Measurements from ENCODE around the gene B3GAT2. TPM values are rescaled to one million over a fixed set of nuclear protein-coding genes. Genes with fewer than 3 reads are reported as not detected.

Gene B3GAT2
- polyA plus RNA-seq, 1 of the 3 experiments (the other 2 are of a cell fraction): under 0.01 TPM

- Histone ChIP-seq H3K9me3 (no peaks in the 10 kb centered on the region), H4K20me1 (ENCODE audit: insufficient read depth) (no peaks in the 10 kb centered on the region), H3K4me1 (ENCODE audit: control insufficient read depth in 1 of 2, insufficient read depth in 2 of 2, low read depth in 1 of 2, low read length in 1 of 2) (peaks cover 0 to 4% of the 10 kb centered on the region in 2 experiments; a peak in 2 of 4 replicates), H3K4me2 (no peak overlapping the region), H3K27me3 (ENCODE audit: insufficient read depth) (no peaks in the 10 kb centered on the region), H2AFZ (ENCODE audit: low read depth) (no peak overlapping the region), H3K79me2 (ENCODE audit: insufficient read depth) (no peaks in the 10 kb centered on the region), H3K36me3 (replicated peaks in 1 of 2; ENCODE audit: control insufficient read depth in 1 of 2, insufficient read depth in 2 of 2, low read length in 1 of 2) (no peaks in the 10 kb centered on the region), H3F3A (replicated peaks; ENCODE audit: insufficient read depth) (no peaks in the 10 kb centered on the region), H3K9me2 (no peaks in the 10 kb centered on the region), H3K9ac (no peak overlapping the region), H3K4me3 (ENCODE audit: low read depth in 2 of 2, low read length in 1 of 2) (no peak overlapping the region), H3K27ac (ENCODE audit: low read depth in 2 of 2, low read length in 1 of 2) (no peak overlapping the region)
- CTCF ChIA-PET: interaction anchor here (0.8 to 2.1 kb wide), 2 partner anchors 38 to 168 kb away, joined by 3 to 12 read pairs; no protein-coding TSS in a partner anchor
- POLR2A ChIA-PET: no interaction called here
- 94% methylated on average over 8 of the region's 8 CpGs for WGBS (ENCODE audit: low lambda C conversion rate)
- TF ChIP-seq CTCF (IDR thresholded peaks at IDR 0.05): no peak
- no peak for TF ChIP-seq SMC3 (IDR thresholded peaks at IDR 0.05; ENCODE audit: low read depth, low read length)
- TF ChIP-seq RAD21 (IDR thresholded peaks at IDR 0.05; ENCODE audit: low read length): no peak
- TF ChIP-seq NFIC (IDR thresholded peaks at IDR 0.05; ENCODE audit: borderline replicate concordance): no peak
- no peak for TF ChIP-seq GATA2 (CRISPR knock-in tag; IDR thresholded peaks at IDR 0.05)
- no peak for TF ChIP-seq EP300 (IDR thresholded peaks at IDR 0.05; ENCODE audit: borderline replicate concordance in 1 of 2, low read depth in 1 of 2, low read length in 1 of 2)
- no peak for TF ChIP-seq RFX5 (IDR thresholded peaks at IDR 0.05; ENCODE audit: low read length)
- TF ChIP-seq, protein P1, sequence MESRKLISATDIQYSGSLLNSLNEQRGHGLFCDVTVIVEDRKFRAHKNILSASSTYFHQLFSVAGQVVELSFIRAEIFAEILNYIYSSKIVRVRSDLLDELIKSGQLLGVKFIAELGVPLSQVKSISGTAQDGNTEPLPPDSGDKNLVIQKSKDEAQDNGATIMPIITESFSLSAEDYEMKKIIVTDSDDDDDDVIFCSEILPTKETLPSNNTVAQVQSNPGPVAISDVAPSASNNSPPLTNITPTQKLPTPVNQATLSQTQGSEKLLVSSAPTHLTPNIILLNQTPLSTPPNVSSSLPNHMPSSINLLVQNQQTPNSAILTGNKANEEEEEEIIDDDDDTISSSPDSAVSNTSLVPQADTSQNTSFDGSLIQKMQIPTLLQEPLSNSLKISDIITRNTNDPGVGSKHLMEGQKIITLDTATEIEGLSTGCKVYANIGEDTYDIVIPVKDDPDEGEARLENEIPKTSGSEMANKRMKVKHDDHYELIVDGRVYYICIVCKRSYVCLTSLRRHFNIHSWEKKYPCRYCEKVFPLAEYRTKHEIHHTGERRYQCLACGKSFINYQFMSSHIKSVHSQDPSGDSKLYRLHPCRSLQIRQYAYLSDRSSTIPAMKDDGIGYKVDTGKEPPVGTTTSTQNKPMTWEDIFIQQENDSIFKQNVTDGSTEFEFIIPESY (IDR thresholded peaks at IDR 0.05; ENCODE audit: borderline replicate concordance, low read depth): no peak
- TF ChIP-seq, protein P2, sequence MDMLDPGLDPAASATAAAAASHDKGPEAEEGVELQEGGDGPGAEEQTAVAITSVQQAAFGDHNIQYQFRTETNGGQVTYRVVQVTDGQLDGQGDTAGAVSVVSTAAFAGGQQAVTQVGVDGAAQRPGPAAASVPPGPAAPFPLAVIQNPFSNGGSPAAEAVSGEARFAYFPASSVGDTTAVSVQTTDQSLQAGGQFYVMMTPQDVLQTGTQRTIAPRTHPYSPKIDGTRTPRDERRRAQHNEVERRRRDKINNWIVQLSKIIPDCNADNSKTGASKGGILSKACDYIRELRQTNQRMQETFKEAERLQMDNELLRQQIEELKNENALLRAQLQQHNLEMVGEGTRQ (IDR thresholded peaks at IDR 0.05; ENCODE audit: borderline replicate concordance, low read depth, low read length): no peak
- no peak for TF ChIP-seq TEAD4 (IDR thresholded peaks at IDR 0.05; ENCODE audit: borderline replicate concordance, insufficient read depth)
- no peak for TF ChIP-seq EZH2phosphoT487 (IDR thresholded peaks at IDR 0.05; ENCODE audit: borderline replicate concordance, low read depth)
- no peak for TF ChIP-seq SIN3A (IDR thresholded peaks at IDR 0.05; ENCODE audit: borderline replicate concordance, low read depth, low read length)
- TF ChIP-seq YY1 (IDR thresholded peaks at IDR 0.05; ENCODE audit: low read depth): no peak
- TF ChIP-seq POLR2AphosphoS5 (IDR thresholded peaks at IDR 0.05; ENCODE audit: low read depth, low read length): no peak
- no peak for TF ChIP-seq TCF12 (IDR thresholded peaks at IDR 0.05)
- no peak for TF ChIP-seq MXI1 (IDR thresholded peaks at IDR 0.05; ENCODE audit: low read depth, low read length)
- TF ChIP-seq MEF2A (IDR thresholded peaks at IDR 0.05; ENCODE audit: borderline replicate concordance, low read depth): no peak
- TF ChIP-seq RXRA (IDR thresholded peaks at IDR 0.05; ENCODE audit: borderline replicate concordance, low read depth): no peak
- DNase-seq: no peak
Measured at GRCh38 chr6:70846207-70846835, 110.5 kb downstream of the B3GAT2 start.

All from SK-N-SH (cell line).